GM19328 (cell line): ENCODE measurements around the gene SHD.
"Not testable (repeated sequence)": the region's sequence is repeated elsewhere in the genome, so short reads cannot be mapped to it uniquely, and the experiment has no call there.

Source experiments
- ATAC-seq: cut with Tn5 transposase; IDR thresholded peaks from one replicate; pipeline ENCODE4 v1.9.1; 2021; ENCODE audit warnings: mild to moderate bottlenecking, moderate library complexity; ENCODE audit not compliant: unreplicated experiment

SHD gene

GRCh38 chr19:4267101-4267900 is 11.8 kb upstream of the SHD start:
- ATAC-seq = no peak

GRCh38 chr19:4267901-4268815 is 10.9 kb upstream of the SHD start:
- no peak for ATAC-seq

DNA sequence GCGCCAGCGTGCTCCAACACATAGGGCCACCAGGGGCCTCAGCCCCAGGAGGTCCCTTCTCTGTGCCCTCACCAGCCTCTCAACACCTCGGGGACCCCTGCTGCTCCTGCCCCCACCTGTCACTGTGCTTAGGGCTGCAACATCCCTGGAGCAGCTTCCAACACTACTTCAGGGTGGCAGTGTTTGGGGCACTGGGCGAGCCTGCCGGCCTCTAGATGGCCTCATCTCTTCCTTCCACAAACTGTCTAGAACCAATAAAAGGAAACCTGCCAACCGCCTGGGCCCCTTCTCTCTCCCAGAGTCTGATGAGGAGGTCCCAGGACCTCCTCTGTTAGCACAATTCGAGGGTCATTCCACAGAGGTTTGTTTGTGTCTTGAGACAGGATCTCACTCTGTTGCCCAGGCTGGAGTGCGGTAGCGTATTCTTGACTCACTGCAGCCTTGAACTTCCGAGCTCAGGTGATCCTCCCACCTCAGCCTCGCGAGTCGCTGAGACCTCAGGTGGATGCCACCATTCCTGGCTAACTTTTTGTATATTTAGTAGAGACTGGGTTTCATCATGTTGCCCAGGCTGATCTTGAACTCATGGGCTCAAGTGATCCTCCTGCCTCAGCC is 10.1 kb upstream of the SHD start:
- ATAC-seq = no peak

DNA sequence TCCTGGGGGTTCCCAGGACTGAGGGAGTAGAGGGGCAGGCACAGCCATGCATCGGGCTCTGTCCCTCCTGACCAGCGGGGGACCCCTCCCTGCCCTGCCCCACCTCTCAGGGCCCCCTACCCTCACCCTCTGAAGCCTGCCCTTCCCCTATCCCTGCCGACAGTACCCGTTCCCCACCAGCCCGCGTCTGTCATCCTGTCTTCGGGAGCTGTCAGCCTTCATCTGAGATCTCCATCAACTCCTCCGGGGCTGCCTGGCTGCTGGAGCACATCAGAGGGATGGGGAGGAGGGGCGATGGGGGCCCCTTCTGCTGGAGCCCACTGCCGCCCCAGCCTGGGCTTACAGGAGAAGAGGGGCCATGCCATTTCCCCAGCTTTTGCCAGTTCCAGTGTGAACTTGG is 6.2 kb upstream of the SHD start:
- ATAC-seq = no peak

DNA sequence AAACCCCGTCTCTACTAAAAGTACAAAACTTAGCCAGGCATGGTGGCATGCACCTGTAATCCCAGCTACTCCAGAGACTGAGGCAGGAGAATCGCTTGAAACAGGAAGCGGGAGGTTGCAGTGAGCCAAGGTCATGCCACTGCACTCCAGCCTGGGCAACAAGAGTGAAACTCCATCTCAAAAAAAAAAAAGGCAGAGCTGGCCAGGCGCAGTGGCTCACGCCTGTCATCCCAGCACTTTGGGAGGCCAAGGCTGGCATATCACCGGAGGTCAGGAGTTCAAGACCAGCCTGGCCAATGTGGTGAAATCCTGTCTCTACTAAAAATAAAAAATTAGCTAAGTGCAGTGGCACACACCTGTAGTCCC is 4.8 kb upstream of the SHD start:
- ATAC-seq = not testable (repeated sequence)

- no peak for ATAC-seq
Observed at GRCh38 chr19:4277191-4277696, 1.8 kb upstream of the SHD start.

DNA sequence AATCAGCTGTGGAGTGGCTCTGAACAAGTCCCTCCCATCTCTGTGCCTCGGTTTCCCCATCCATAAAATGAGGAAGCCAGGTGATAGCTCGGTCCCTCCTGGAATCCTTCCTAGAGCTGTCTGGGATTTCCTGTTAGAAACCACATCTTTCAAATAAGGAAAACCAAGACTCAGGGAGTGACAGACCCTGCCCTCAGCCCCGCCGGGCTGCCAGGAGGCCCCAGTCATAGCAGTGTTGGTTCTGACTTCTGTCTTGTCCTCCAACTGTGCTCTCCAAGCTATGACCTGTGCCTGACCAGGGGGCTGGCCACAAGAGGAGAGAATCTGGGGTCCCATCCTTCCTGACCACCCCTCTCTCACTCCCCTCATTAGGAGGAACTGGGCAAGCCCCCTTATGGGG is 1.1 kb upstream of the SHD start:
- no peak for ATAC-seq

GRCh38 chr19:4279267-4279529 is 132 bp downstream of the SHD start:
- ATAC-seq = no peak

DNA sequence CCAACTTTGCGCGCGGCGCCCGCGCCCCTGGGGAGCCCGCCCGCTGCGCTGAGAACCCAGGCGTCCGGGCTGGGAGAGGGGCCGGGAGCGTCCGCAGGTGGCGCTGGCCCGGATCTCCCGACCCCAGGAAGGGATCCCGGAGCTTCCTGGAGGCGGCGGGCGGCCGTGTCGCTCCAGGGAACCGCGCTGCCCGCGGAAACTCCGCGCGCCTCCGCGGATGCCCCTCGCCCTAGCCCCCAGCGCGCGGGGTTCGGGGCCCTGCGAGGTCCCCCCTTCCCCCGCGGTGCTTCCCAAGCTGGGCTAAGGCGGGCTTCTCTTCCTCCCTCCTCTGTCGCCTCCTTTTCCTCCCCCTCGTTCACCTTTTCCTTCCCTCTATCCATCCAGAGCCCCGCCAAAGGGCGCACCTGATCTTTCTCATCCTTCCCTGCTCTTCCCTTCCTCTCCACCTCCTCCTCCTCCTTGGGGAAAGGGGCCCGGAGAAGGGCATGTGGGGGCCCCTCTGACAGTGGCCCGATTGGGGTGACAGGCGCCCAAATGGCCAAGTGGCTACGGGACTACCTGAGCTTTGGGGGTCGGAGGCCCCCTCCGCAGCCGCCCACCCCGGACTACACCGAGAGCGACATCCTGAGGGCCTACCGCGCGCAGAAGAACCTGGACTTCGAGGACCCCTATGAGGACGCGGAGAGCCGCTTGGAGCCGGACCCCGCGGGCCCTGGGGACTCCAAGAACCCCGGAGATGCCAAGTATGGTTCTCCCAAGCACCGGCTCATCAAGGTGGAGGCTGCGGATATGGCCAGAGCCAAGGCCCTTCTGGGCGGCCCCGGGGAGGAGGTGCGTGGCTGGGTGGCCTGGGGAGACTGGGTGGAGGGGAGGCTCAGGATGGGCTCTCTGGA is 710 bp downstream of the SHD start:
- no peak for ATAC-seq

GRCh38 chr19:4284176-4284958 is 5.3 kb downstream of the SHD start:
- ATAC-seq = no peak

- no peak for ATAC-seq
Observed at GRCh38 chr19:4284974-4285373, 5.9 kb downstream of the SHD start.

GRCh38 chr19:4286141-4286540 is 7.1 kb downstream of the SHD start:
- not testable (repeated sequence) for ATAC-seq

DNA sequence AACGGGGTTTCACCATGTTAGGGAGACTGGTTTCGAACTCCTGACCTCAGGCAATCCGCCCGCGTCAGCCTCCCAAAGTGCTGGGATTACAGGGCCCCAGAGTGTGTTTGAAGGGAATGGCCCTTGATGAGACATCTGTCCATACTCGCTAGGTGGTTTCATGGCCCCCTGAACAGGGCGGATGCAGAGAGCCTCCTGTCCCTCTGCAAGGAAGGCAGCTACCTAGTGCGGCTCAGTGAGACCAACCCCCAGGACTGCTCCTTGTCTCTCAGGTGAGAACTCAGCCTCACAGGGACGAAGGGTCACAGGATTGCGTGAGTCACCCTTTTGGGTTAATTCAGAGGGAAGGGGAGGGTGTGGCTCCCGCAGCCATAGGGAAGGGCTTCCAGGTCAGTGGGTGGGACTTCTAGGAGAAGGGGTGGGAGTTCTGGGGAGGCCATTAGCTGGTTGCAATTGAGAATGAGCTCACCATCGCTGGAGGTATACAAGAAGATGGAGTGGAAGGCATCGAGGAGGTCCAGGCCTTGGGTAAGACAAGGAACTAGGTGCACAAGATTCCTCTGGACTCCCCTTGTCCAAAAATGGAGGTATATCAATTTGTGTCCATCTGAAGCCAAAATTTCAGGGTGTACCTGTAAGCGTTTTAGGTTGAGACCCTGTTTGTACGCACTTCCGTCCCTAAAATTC is 9.2 kb downstream of the SHD start:
- no peak for ATAC-seq

DNA sequence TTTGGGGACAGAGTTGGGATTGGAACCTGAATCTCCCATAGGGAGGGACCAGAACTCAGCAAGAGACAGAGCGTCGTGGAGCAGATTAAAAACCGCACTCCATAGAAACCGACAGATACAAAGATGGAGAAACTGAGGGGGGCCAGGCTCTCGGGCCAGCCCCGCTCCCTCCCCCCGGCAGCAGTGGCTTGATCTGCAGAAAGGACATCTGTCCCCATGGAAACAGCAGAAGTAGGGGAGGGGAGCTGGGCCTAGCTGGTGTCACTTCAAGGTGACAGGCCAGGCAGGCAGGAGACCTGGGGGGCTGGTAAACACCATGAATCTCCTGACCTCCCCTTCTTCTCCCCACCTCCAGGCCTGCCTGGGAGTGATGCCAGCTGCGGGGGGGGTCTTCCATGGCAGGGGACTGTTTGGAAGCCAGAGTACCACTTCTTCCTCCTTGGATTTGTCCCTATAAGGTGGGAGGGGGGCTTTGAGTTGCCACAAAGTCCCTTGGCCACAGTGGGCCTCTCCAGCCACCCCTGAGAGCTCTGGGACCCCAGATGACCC is 12.2 kb downstream of the SHD start:
- ATAC-seq = no peak

DNA sequence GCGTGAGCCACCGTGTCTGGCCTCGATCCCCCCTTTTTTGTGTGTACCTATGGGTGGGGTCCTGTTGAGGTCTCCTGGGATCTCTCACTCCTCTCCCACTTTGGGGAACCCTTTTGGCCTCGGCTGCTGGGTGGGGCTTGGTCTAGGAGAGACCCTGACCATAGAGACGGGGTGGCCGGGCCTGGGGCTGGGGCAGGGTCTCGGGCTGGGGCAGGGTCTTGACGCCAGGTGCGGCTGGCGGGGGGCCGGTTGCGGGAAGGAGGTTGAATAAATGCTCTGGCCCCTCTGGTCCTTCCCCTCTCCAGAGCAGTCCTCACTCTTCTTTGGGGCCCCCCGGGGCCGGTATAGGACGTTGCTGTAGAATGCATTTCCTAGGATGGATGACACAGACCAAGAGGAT is 13.4 kb downstream of the SHD start:
- no peak for ATAC-seq

- ATAC-seq = no peak
Observed at GRCh38 chr19:4294389-4294788, 15.3 kb downstream of the SHD start.

GRCh38 chr19:4295972-4296771 is 17.1 kb downstream of the SHD start:
- ATAC-seq = no peak
